K562 (cell line): ENCODE results near the gene SLC2A13. TPM values are rescaled to one million over a fixed set of nuclear protein-coding genes. Genes with fewer than 3 reads are reported as not detected.
A peak's percentile ranks its signal among the peaks of the same experiment; 100 is the strongest.

Experiments
- ATAC-seq: fragments of 200-7000 bp; cut with Tn5 transposase; 3 replicates; pipeline ENCODE4 v1.9.1; 2020; ENCODE audit warnings: moderate library complexity
- BruUV-seq: library from RNA; stranded (reverse); fragments of 400-500 nt; replicated peaks from 2 replicates; lab custom pipeline; 2021; lab: Mats Ljungman, UMichigan
- CTCF ChIA-PET: fragments of 300-600 bp; formaldehyde crosslinking; extraction: SDS; loops from one replicate; lab custom pipeline; 2021; ENCODE audit warnings: low intra/inter-chr PET ratio; lab: Yijun Ruan, JAX
- POLR2A ChIA-PET: fragments of 300-600, 350-650 bp; sonication (Branson Sonifier 250); formaldehyde crosslinking; extraction: SDS; loops from one replicate; lab custom pipeline; 2021; ENCODE audit warnings: antibody characterized with exemption, inconsistent platforms; lab: Yijun Ruan, JAX
- DNase-seq, 4 experiments: peaks; one replicate each; pipeline versions ENCODE4 v3.0.0 to v3.0.0-alpha.2; 2011 to 2018; ENCODE audit warnings: low spot score in 3 of 4, mixed read lengths in 3 of 4; ENCODE audit errors: extremely low read depth in 1 of 4
- FAIRE-seq: peaks from 2 replicates; lab custom pipeline; 2011; peaks lifted over from hg19 to GRCh38; lab: Jason Lieb, UNC
- H2AFZ ChIP-seq: 2 replicates; pipeline ENCODE4 v1.6.0; 2011; ENCODE audit warnings: low read depth, low read length, control low read depth, inconsistent platforms
- H3K27ac ChIP-seq: fragments of 200-600 bp; 3 replicates; pipeline ENCODE4 v1.8.0; 2011; ENCODE audit warnings: low read depth, mild to moderate bottlenecking, control low read depth, inconsistent platforms, low read length, moderate library complexity, mixed read lengths; ENCODE audit errors: extremely low read depth
- H3K27me3 ChIP-seq, 2 experiments: fragments of 300-600 bp in 1 of 2; 2 replicates in 1 of 2; 3 replicates in 1 of 2; pipeline versions ENCODE4 v1.6.0 to v1.8.0; 2011; ENCODE audit warnings: inconsistent platforms in 2 of 2, low read length in 2 of 2, mild to moderate bottlenecking in 1 of 2, mixed read lengths in 1 of 2, moderate library complexity in 1 of 2; ENCODE audit not compliant: control insufficient read depth in 2 of 2, insufficient read depth in 2 of 2
- H3K36me3 ChIP-seq: fragments of 300-600 bp; 3 replicates; pipeline ENCODE4 v1.8.0; 2011; ENCODE audit warnings: mild to moderate bottlenecking, low read length, inconsistent platforms; ENCODE audit not compliant: control insufficient read depth, insufficient read depth
- H3K4me1 ChIP-seq, 2 experiments: fragments of 200-600 bp in 1 of 2; replicated peaks in 1 of 2; 2 replicates in 1 of 2; 3 replicates in 1 of 2; pipeline versions ENCODE4 v1.5.1 to v1.8.0; 2011; ENCODE audit warnings: inconsistent platforms in 2 of 2, low read length in 2 of 2, mild to moderate bottlenecking in 1 of 2, mixed read lengths in 1 of 2, moderate library complexity in 1 of 2; ENCODE audit not compliant: control insufficient read depth in 2 of 2, insufficient read depth in 2 of 2
- H3K4me2 ChIP-seq: 2 replicates; pipeline ENCODE4 v1.6.1; 2011; ENCODE audit warnings: low read length, control low read depth, inconsistent platforms, mixed read lengths; ENCODE audit not compliant: insufficient read depth
- H3K4me3 ChIP-seq: fragments of 200-600 bp; sonication (generic), shearing (Covaris generic); 2 replicates; pipeline ENCODE4 v1.5.1; 2016; ENCODE audit warnings: control low read depth, inconsistent platforms
- H3K79me2 ChIP-seq: fragments of 200-600 bp; 3 replicates; pipeline ENCODE4 v1.8.0; 2011; ENCODE audit warnings: low read length, inconsistent platforms; ENCODE audit not compliant: control insufficient read depth, insufficient read depth
- H3K9ac ChIP-seq, 2 experiments: 2 replicates each; pipeline versions ENCODE4 v1.6.0 to v1.6.1; 2011; ENCODE audit warnings: low read depth in 2 of 2, low read length in 2 of 2, control low read depth in 1 of 2, inconsistent platforms in 1 of 2, mild to moderate bottlenecking in 1 of 2, mixed read lengths in 1 of 2; ENCODE audit not compliant: insufficient read depth in 1 of 2
- H3K9me1 ChIP-seq: one replicate; pipeline ENCODE4 v1.6.0; 2011; ENCODE audit warnings: inconsistent platforms, mild to moderate bottlenecking, low read length, moderate library complexity; ENCODE audit not compliant: control insufficient read depth, insufficient read depth
- H3K9me3 ChIP-seq: replicated peaks from 2 replicates; pipeline ENCODE4 v1.5.1; 2011; ENCODE audit warnings: low read depth, low read length, inconsistent platforms; ENCODE audit not compliant: control insufficient read depth, insufficient read depth
- H4K20me1 ChIP-seq: replicated peaks from 2 replicates; pipeline ENCODE4 v1.6.1; 2011; ENCODE audit warnings: low read length, inconsistent platforms, mixed read lengths; ENCODE audit not compliant: control insufficient read depth, insufficient read depth
- BRD4 ChIP-seq: fragments of 200-600 bp; sonication (generic); IDR thresholded peaks from 2 replicates; pipeline ENCODE4 v1.6.1; 2017; ENCODE audit warnings: inconsistent platforms
- C11orf30 ChIP-seq: fragments of 450-650 bp; IDR thresholded peaks from 2 replicates; pipeline ENCODE4 v1.6.1; 2016; ENCODE audit warnings: low read depth, mild to moderate bottlenecking
- MAFF ChIP-seq: IDR thresholded peaks from 2 replicates; pipeline ENCODE4 v1.6.1; 2012; ENCODE audit warnings: low read length, improper control_type of control experiment
- MAFG ChIP-seq: fragments of 450-650 bp; conservative IDR thresholded peaks from 2 replicates; pipeline ENCODE4 v1.6.1; 2016; ENCODE audit warnings: missing genetic modification characterization, missing compliant biosample characterization
- MAFK ChIP-seq: IDR thresholded peaks from 2 replicates; pipeline ENCODE4 v1.6.1; 2011; ENCODE audit warnings: low read length, improper control_type of control experiment
- MCM7 ChIP-seq, 2 experiments: fragments of 450-650 bp; IDR thresholded peaks; 2 replicates each; pipeline ENCODE4 v1.6.1; 2016 to 2018
- NFIX ChIP-seq: fragments of 250-450 bp; sonication (Bioruptor Pico); IDR thresholded peaks from 2 replicates; pipeline ENCODE4 v1.4.0; 2020; ENCODE audit warnings: low read depth, mild to moderate bottlenecking, moderate library complexity
- SMAD3 ChIP-seq: fragments of 450-650 bp; formaldehyde crosslinking; conservative IDR thresholded peaks from 2 replicates; pipeline ENCODE4 v1.4.0; 2020; ENCODE audit warnings: mild to moderate bottlenecking
- ZNF316 ChIP-seq: fragments of 450-650 bp; IDR thresholded peaks from 2 replicates; pipeline ENCODE4 v1.6.1; 2016
- WGBS: fragments of 100-300 bp; shearing (Covaris generic); methylation state at CpG from one replicate; pipeline ENCODE4 v1.1.6; 2016; ENCODE audit warnings: low coverage, mixed read lengths; ENCODE audit not compliant: insufficient coverage; ENCODE audit errors: missing lambda C conversion rate; 5-methylcytosine and 5-hydroxymethylcytosine counted together
- in situ Hi-C: fragments of 300-500 bp; cut with MboI; formaldehyde crosslinking; loops from 4 replicates; pipeline ENCODE4 v1.15.0; 2018; ENCODE audit warnings: inconsistent platforms, mixed read lengths
- intact Hi-C: fragments of 100-400 bp; cut with micrococcal nuclease; formaldehyde crosslinking; loops from 2 replicates; pipeline ENCODE4 v1.14.2; 2022
- polyA plus RNA-seq, 8 experiments: library from polyadenylated mRNA; depleted of rRNA in 4 of 8; stranded (reverse) in 5 of 8; unstranded in 3 of 8; fragments of >200 nt; fragmentation: Nextera tagmentation in 2 of 8; fragmentation: Illumina TruSeq in 1 of 8; extraction: Ambion mirVana in 2 of 8; extraction: Trizol in 1 of 8; gene quantifications; 2 replicates each; pipeline versions ENCODE4 v1.2.1 to v1.2.3, GENCODE V29; 2011 to 2014; ENCODE audit warnings: inconsistent platforms in 1 of 8, missing spikeins in 1 of 8
- total RNA-seq, 7 experiments: library from RNA; depleted of rRNA in 6 of 7; stranded (reverse); fragments of >200 nt in 6 of 7; fragmentation: Illumina TruSeq in 2 of 7; extraction: Trizol in 2 of 7; gene quantifications; 2 replicates each; pipeline versions ENCODE4 v1.2.1 to v1.2.3, GENCODE V29; 2011 to 2021; ENCODE audit warnings: low replicate concordance in 1 of 7
- TF ChIP-seq, protein P1 (sequence below): fragments of 450-650 bp; formaldehyde crosslinking; IDR thresholded peaks from 2 replicates; pipeline ENCODE4 v1.4.0; 2022; ENCODE audit warnings: missing genetic modification characterization

The SLC2A13 gene
- total and polyA plus RNA-seq, 9 of the 15 experiments (the other 6 are each of a cell fraction or from before 2014, with no cell fraction given), result 1.7 to 12.4 (median 9.0) TPM

DNA sequence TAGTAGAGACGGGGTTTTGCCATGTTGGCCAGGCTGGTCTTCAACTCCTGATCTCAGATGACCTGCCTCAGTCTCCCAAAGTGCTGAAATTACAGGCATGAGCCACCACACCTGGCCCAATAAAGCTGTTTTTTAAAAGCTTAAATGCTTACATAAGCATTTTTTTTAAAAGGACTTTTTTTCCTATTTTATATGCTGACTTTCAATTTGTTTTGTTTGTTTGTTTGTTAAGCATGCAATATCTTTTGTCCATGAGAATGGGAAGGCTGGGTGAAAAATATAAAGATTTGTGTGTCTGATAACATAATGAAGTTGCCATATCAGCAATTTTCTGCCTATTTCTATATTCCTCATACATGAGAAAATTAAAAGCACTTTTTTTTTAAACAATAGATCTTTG lies 17.0 kb upstream of the SLC2A13 start:
- WGBS, result 10% methylated on average over 1 of the region's 1 CpG
- no peaks in the 10 kb centered on the region for H4K20me1 ChIP-seq
- TF ChIP-seq NFIX (CRISPR knock-in tag) (no peak), MAFG (tag) (peak; percentile 92), SMAD3 (CRISPR knock-in tag) (no peak), BRD4 (no peak), C11orf30 (peak; percentile 89), MAFK (peak; percentile 89), ZNF316 (peak; percentile 95), MCM7 (IDR thresholded peaks at IDR 0.05) (no peak), MAFF (peak; percentile 86)
- H3K27ac ChIP-seq, result no peak overlapping the region
- intact Hi-C loops, result no loop called here
- no peaks in the 10 kb centered on the region for H3K9me1 ChIP-seq
- H3K27me3 ChIP-seq, result no peaks in the 10 kb centered on the region
- no peaks in the 10 kb centered on the region for H3K9me3 ChIP-seq
- in situ Hi-C loops, result loop anchor here (25.0 kb wide), 1 partner anchor 361 kb away; no protein-coding TSS in a partner anchor
- no peak overlapping the region for H3K9ac ChIP-seq
- no peaks in the 10 kb centered on the region for H3K4me1 ChIP-seq
- H2AFZ ChIP-seq, result no peak overlapping the region
- BruUV-seq, result no TSS peak
- H3K4me3 ChIP-seq, result no peak overlapping the region
- no peak overlapping the region for H3K4me2 ChIP-seq
- ATAC-seq (no peak), FAIRE-seq (no peak), DNase-seq (no peak)
- ChIA-PET CTCF (no interaction called here), POLR2A (no interaction called here)
- H3K79me2 ChIP-seq, result no peaks in the 10 kb centered on the region
- no peaks in the 10 kb centered on the region for H3K36me3 ChIP-seq

DNA sequence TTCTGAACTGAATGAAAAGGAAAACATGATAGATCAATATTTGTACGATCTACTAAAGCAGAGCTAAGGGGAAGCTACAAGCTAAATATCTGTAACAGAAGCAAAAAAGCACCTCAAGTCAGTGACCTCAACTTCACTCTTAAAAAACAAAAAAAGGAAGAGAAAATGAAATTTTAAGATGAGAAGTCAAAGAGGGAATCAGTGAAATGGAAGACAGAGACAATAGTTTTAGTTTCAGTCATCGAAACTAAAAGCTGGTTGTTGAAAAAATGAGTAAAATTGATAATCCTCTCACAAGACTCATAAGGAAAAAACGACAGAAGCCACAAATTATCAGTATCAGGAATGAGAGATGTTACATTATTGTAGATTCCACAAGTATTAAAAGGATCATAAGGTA lies 11.9 kb upstream of the SLC2A13 start:
- CTCF ChIA-PET, result no interaction called here
- Histone ChIP-seq H3K9me1 (no peaks in the 10 kb centered on the region), H3K4me2 (no peak overlapping the region), H3K36me3 (no peaks in the 10 kb centered on the region), H3K27ac (no peak overlapping the region), H4K20me1 (no peaks in the 10 kb centered on the region), H3K4me3 (no peak overlapping the region), H3K9me3 (no peaks in the 10 kb centered on the region), H3K79me2 (no peaks in the 10 kb centered on the region), H2AFZ (no peak overlapping the region), H3K27me3 (no peaks in the 10 kb centered on the region), H3K9ac (no peak overlapping the region), H3K4me1 (no peaks in the 10 kb centered on the region)
- intact Hi-C loops (no loop called here), in situ Hi-C loops (loop anchor here (25.0 kb wide), 1 partner anchor 356 kb away; no protein-coding TSS in a partner anchor)
- no TSS peak for BruUV-seq
- TF ChIP-seq, protein P1, sequence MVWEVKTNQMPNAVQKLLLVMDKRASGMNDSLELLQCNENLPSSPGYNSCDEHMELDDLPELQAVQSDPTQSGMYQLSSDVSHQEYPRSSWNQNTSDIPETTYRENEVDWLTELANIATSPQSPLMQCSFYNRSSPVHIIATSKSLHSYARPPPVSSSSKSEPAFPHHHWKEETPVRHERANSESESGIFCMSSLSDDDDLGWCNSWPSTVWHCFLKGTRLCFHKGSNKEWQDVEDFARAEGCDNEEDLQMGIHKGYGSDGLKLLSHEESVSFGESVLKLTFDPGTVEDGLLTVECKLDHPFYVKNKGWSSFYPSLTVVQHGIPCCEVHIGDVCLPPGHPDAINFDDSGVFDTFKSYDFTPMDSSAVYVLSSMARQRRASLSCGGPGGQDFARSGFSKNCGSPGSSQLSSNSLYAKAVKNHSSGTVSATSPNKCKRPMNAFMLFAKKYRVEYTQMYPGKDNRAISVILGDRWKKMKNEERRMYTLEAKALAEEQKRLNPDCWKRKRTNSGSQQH (CRISPR knock-in tag), result no peak
- ATAC-seq, result no peak
- 3% methylated on average over 3 of the region's 3 CpGs for WGBS
- FAIRE-seq, result no peak
- POLR2A ChIA-PET, result no interaction called here
- DNase-seq, result no peak
